ENCODE data around the gene WDR59. TPM values are rescaled to one million over a fixed set of nuclear protein-coding genes. Genes with fewer than 3 reads are reported as not detected.

WDR59 gene, protein sequence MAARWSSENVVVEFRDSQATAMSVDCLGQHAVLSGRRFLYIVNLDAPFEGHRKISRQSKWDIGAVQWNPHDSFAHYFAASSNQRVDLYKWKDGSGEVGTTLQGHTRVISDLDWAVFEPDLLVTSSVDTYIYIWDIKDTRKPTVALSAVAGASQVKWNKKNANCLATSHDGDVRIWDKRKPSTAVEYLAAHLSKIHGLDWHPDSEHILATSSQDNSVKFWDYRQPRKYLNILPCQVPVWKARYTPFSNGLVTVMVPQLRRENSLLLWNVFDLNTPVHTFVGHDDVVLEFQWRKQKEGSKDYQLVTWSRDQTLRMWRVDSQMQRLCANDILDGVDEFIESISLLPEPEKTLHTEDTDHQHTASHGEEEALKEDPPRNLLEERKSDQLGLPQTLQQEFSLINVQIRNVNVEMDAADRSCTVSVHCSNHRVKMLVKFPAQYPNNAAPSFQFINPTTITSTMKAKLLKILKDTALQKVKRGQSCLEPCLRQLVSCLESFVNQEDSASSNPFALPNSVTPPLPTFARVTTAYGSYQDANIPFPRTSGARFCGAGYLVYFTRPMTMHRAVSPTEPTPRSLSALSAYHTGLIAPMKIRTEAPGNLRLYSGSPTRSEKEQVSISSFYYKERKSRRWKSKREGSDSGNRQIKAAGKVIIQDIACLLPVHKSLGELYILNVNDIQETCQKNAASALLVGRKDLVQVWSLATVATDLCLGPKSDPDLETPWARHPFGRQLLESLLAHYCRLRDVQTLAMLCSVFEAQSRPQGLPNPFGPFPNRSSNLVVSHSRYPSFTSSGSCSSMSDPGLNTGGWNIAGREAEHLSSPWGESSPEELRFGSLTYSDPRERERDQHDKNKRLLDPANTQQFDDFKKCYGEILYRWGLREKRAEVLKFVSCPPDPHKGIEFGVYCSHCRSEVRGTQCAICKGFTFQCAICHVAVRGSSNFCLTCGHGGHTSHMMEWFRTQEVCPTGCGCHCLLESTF
- 10 to 100 TPM; 26.0 to 59.4 (median 48.4) TPM for total RNA-seq

GRCh38 chr16:74984529-74985296 is at the start of gene WDR59:
Gene WDR59, minus strand, starts transcription at chr16:74985123. Its CDS starts 106 bp downstream, at chr16:74985017.
- DNase-seq (ENCODE audit: low spot score in 2 of 2), result peak; percentile 100
- H3K4me3 ChIP-seq (ENCODE audit: low read depth, poor library complexity, severe bottlenecking), result peak within 1 kb of the TSS; percentile 99
- TF ChIP-seq, protein P1, sequence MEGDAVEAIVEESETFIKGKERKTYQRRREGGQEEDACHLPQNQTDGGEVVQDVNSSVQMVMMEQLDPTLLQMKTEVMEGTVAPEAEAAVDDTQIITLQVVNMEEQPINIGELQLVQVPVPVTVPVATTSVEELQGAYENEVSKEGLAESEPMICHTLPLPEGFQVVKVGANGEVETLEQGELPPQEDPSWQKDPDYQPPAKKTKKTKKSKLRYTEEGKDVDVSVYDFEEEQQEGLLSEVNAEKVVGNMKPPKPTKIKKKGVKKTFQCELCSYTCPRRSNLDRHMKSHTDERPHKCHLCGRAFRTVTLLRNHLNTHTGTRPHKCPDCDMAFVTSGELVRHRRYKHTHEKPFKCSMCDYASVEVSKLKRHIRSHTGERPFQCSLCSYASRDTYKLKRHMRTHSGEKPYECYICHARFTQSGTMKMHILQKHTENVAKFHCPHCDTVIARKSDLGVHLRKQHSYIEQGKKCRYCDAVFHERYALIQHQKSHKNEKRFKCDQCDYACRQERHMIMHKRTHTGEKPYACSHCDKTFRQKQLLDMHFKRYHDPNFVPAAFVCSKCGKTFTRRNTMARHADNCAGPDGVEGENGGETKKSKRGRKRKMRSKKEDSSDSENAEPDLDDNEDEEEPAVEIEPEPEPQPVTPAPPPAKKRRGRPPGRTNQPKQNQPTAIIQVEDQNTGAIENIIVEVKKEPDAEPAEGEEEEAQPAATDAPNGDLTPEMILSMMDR (IDR thresholded peaks at IDR 0.05), result no peak
- TF ChIP-seq POLR2A (IDR thresholded peaks at IDR 0.05), result no peak
- 0 to 1% methylated on average over 51 to 64 of the region's 68 CpGs for WGBS, 2 donors
- intact Hi-C loops (cut with DNase I; ENCODE audit: low total_unique reads), result loop anchor here (5.0 kb wide), 1 partner anchor 858 kb away; no protein-coding TSS in a partner anchor

DNA sequence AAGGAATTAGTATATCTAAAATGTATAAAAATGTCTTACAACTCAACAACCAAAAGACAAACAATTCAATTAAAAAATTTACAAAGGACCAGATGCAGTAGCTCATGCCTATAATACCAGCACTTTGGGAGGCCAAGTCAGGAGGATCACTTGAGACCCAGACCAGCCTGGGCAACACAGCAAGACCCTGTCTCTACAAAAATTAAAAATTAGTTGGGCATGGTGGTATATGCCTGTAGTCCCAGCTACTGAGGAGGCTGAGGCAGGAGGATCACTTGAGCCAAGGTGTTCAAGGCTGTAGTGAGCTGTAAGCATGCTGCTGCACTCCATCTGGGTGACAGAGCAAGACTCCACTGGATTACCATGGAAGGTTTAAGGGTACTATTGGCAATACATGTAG is 47.7 kb upstream of the WDR59 start:
- DNase-seq (ENCODE audit: low spot score in 2 of 2), result peak in 1 of 2 donors; percentile 36
- TF ChIP-seq, protein P1 (IDR thresholded peaks at IDR 0.05), result no peak
- no peak for TF ChIP-seq POLR2A (IDR thresholded peaks at IDR 0.05)
- intact Hi-C loops (cut with DNase I; ENCODE audit: low total_unique reads), result no loop called here
- no peak overlapping the region for H3K4me3 ChIP-seq (ENCODE audit: low read depth, poor library complexity, severe bottlenecking)

DNA sequence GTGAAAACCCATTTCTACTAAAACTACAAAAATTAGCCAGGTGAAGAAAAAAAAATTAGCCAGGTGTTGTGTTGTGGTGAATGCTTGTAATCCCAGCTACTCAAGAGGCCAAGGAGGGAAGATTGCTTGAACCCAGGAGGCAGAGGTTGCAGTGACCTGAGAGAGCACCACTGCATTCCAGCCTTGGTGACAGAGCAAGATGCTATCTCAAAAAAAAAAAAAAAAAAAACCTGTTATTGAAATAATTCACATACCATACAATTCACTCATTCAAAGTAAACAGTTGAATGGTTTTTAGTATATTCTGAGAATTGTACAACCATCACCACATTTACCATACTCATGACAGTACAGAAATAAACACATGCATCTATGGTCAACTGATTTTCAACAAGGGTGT is 44.9 kb upstream of the WDR59 start:
- intact Hi-C loops (cut with DNase I; ENCODE audit: low total_unique reads), result no loop called here
- no peak overlapping the region for H3K4me3 ChIP-seq (ENCODE audit: low read depth, poor library complexity, severe bottlenecking)
- TF ChIP-seq, protein P1 (IDR thresholded peaks at IDR 0.05), result no peak
- TF ChIP-seq POLR2A (IDR thresholded peaks at IDR 0.05), result no peak

GRCh38 chr16:75028544-75029135 is 43.7 kb upstream of the WDR59 start:
- TF ChIP-seq, protein P1 (IDR thresholded peaks at IDR 0.05), result no peak
- no peak for TF ChIP-seq POLR2A (IDR thresholded peaks at IDR 0.05)
- no peak overlapping the region for H3K4me3 ChIP-seq (ENCODE audit: low read depth, poor library complexity, severe bottlenecking)
- DNase-seq (ENCODE audit: low spot score in 2 of 2), result no peak
- 87 to 91% methylated on average over 4 of the region's 4 CpGs for WGBS, 2 donors
- intact Hi-C loops (cut with DNase I; ENCODE audit: low total_unique reads), result no loop called here

More for the DNA sequence above, 44.9 kb upstream of the WDR59 start:
- DNase-seq (ENCODE audit: low spot score in 2 of 2), result no peak
